ENCODE results near the gene MCEMP1.

- no peak for TF ChIP-seq CTCF (IDR thresholded peaks at IDR 0.05; ENCODE audit: insufficient read depth, low read depth, low read length)
- TF ChIP-seq EZH2 (IDR thresholded peaks at IDR 0.05; ENCODE audit: insufficient read depth, low read length) = no peak
These were observed 15.7 kb downstream of the MCEMP1 start for GRCh38 chr19:7692417-7693088.

Measured in astrocyte (in vitro differentiated cells and primary cell).